ENCODE measurements around the gene ACSS3.

GRCh38 chr12:81146228-81147225 is 68.6 kb downstream of the ACSS3 start:
- TF ChIP-seq ZNF175 (tag by site-specific recombination; IDR thresholded peaks at IDR 0.05): no peak
- no peak for TF ChIP-seq GLIS2 (tag by site-specific recombination; IDR thresholded peaks at IDR 0.05)
- TF ChIP-seq CTCF (tag by site-specific recombination; IDR thresholded peaks at IDR 0.05): no peak
- no peak for TF ChIP-seq TCF7L2 (IDR thresholded peaks at IDR 0.05; ENCODE audit: borderline replicate concordance, low read depth, low read length)
